Mammary epithelial cell (primary cell): ENCODE data around the gene NAPB.

Source experiments
- EZH2 ChIP-seq: IDR thresholded peaks from 2 replicates; pipeline ENCODE4 v1.6.1; 2012; ENCODE audit warnings: low read length, inconsistent platforms, borderline replicate concordance
- TF ChIP-seq, protein P1 (sequence below), 2 donors: IDR thresholded peaks in 1 of 2; conservative IDR thresholded peaks in 1 of 2; 2 replicates each; pipeline ENCODE4 v1.5.1; 2011 to 2012; ENCODE audit warnings: inconsistent platforms in 2 of 2, low read length in 2 of 2, mild to moderate bottlenecking in 2 of 2, control low read depth in 1 of 2, low read depth in 1 of 2; ENCODE audit not compliant: insufficient read depth in 1 of 2; ENCODE audit errors: extremely low read depth in 1 of 2

DNA sequence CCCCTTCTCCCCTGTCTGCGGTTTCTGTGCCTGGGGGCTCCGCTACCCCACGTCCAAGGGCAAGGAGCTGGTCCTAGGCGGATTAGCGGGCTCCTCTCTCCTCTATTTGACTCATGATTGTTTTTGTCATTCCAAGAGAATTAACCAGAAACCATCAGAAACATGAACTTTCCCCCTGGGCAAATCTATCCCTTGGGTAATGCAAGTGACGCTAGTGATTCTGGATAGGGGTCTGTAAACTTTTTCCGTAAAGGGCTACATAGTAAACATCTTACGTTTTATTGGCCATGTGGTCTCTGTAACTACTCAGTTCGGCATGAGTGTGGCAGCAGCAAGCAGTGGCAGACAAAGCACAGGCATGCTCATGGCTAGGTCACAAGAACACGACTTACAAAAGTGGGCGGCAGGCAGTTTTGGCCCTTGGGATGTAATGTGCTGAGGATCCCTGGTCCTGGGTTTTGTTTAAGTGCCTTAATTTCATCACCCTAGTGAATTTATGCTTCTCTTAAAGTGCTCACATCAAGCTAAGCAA, 30.7 kb upstream of the NAPB start:
- TF ChIP-seq EZH2 = no peak
- TF ChIP-seq, protein P1, sequence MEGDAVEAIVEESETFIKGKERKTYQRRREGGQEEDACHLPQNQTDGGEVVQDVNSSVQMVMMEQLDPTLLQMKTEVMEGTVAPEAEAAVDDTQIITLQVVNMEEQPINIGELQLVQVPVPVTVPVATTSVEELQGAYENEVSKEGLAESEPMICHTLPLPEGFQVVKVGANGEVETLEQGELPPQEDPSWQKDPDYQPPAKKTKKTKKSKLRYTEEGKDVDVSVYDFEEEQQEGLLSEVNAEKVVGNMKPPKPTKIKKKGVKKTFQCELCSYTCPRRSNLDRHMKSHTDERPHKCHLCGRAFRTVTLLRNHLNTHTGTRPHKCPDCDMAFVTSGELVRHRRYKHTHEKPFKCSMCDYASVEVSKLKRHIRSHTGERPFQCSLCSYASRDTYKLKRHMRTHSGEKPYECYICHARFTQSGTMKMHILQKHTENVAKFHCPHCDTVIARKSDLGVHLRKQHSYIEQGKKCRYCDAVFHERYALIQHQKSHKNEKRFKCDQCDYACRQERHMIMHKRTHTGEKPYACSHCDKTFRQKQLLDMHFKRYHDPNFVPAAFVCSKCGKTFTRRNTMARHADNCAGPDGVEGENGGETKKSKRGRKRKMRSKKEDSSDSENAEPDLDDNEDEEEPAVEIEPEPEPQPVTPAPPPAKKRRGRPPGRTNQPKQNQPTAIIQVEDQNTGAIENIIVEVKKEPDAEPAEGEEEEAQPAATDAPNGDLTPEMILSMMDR (conservative IDR thresholded peaks at IDR 0.05 in 1 of 2, IDR thresholded peaks at IDR 0.05 in 1 of 2; ENCODE audit: extremely low read depth in 1 of 2, insufficient read depth in 1 of 2, low read depth in 1 of 2, low read length in 2 of 2) = no peak
